Neural cell (in vitro differentiated cells): ENCODE data around the gene GABRB1. TPM values are rescaled to one million over a fixed set of nuclear protein-coding genes. Genes with fewer than 3 reads are reported as not detected.

Source experiments
- H2AFZ ChIP-seq: fragments of 200-600, 300-800 bp; sonication (generic), shearing (Covaris generic); 2 replicates; pipeline ENCODE4 v1.6.0; 2014; ENCODE audit warnings: low read depth, mild to moderate bottlenecking, antibody characterized with exemption, low read length, moderate library complexity
- H3F3A ChIP-seq: fragments of 200-600 bp; shearing (Covaris generic); 2 replicates; pipeline ENCODE4 v1.6.1; 2016; ENCODE audit warnings: mild to moderate bottlenecking, moderate library complexity, mixed read lengths, antibody characterized with exemption, low read length; ENCODE audit not compliant: insufficient read depth, poor library complexity, severe bottlenecking
- H3K27ac ChIP-seq: fragments of 200-600, 300-800 bp; sonication (generic), shearing (Covaris generic); 2 replicates; pipeline ENCODE4 v1.5.1; 2014; ENCODE audit warnings: mild to moderate bottlenecking, low read length, moderate library complexity
- H3K27me3 ChIP-seq: fragments of 300-800, 200-600 bp; sonication (generic), shearing (Covaris generic); 2 replicates; pipeline ENCODE4 v1.6.0; 2014; ENCODE audit warnings: mild to moderate bottlenecking, low read depth, low read length, moderate library complexity; ENCODE audit not compliant: insufficient read depth
- H3K36me3 ChIP-seq: fragments of 300-800, 200-600 bp; sonication (generic), shearing (Covaris generic); 2 replicates; pipeline ENCODE4 v1.5.1; 2014; ENCODE audit warnings: mild to moderate bottlenecking, antibody characterized with exemption, low read length, moderate library complexity; ENCODE audit not compliant: insufficient read depth
- H3K4me2 ChIP-seq: fragments of 300-800, 200-600 bp; sonication (generic), shearing (Covaris generic); 2 replicates; pipeline ENCODE4 v1.6.0; 2014; ENCODE audit warnings: mild to moderate bottlenecking, low read length
- H3K4me3 ChIP-seq: fragments of 300-800, 200-600 bp; sonication (generic), shearing (Covaris generic); 2 replicates; pipeline ENCODE4 v1.5.1; 2014; ENCODE audit warnings: mild to moderate bottlenecking, low read length, moderate library complexity
- H3K79me2 ChIP-seq: fragments of 200-600 bp; shearing (Covaris generic); replicated peaks from 2 replicates; pipeline ENCODE4 v1.6.0; 2014; ENCODE audit warnings: mild to moderate bottlenecking, low read length, moderate library complexity; ENCODE audit not compliant: insufficient read depth
- H3K9ac ChIP-seq: fragments of 300-800, 200-600 bp; sonication (generic), shearing (Covaris generic); 2 replicates; pipeline ENCODE4 v1.6.1; 2016; ENCODE audit warnings: mild to moderate bottlenecking, low read length, mixed read lengths
- H3K9me2 ChIP-seq: fragments of 200-600 bp; shearing (Covaris generic); 2 replicates; pipeline ENCODE4 v1.6.1; 2016; ENCODE audit warnings: mild to moderate bottlenecking, low read length, mixed read lengths; ENCODE audit not compliant: insufficient read depth
- H3K9me3 ChIP-seq: fragments of 200-600, 300-800 bp; sonication (generic), shearing (Covaris generic); 2 replicates; pipeline ENCODE4 v1.6.1; 2016; ENCODE audit warnings: mild to moderate bottlenecking, mixed run types, low read length, moderate library complexity, mixed read lengths
- H4K20me1 ChIP-seq: fragments of 200-600 bp; shearing (Covaris generic); 2 replicates; pipeline ENCODE4 v1.6.1; 2016; ENCODE audit warnings: mild to moderate bottlenecking, mixed run types; ENCODE audit not compliant: insufficient read depth
- EP300 ChIP-seq: fragments of 450-650 bp; conservative IDR thresholded peaks from 2 replicates; pipeline ENCODE4 v1.6.1; 2014; ENCODE audit warnings: antibody characterized with exemption, mild to moderate bottlenecking, moderate library complexity; ENCODE audit not compliant: poor library complexity, severe bottlenecking
- EZH2 ChIP-seq: fragments of 200-600, 300-800 bp; shearing (Covaris generic), sonication (generic); IDR thresholded peaks from 2 replicates; pipeline ENCODE4 v1.6.1; 2014; ENCODE audit warnings: antibody characterized with exemption, low read length, borderline replicate concordance, mild to moderate bottlenecking; ENCODE audit not compliant: insufficient read depth, poor library complexity, severe bottlenecking
- MXI1 ChIP-seq: fragments of 450-650 bp; conservative IDR thresholded peaks from 2 replicates; pipeline ENCODE4 v1.6.1; 2014; ENCODE audit warnings: antibody characterized with exemption, mild to moderate bottlenecking; ENCODE audit not compliant: poor library complexity, severe bottlenecking
- POLR2AphosphoS5 ChIP-seq: IDR thresholded peaks from 2 replicates; pipeline ENCODE4 v1.6.1; 2012
- RAD21 ChIP-seq: fragments of 450-650 bp; conservative IDR thresholded peaks from 2 replicates; pipeline ENCODE4 v1.6.1; 2014; ENCODE audit warnings: antibody characterized with exemption, mild to moderate bottlenecking, moderate library complexity
- SMC3 ChIP-seq: fragments of 450-650 bp; conservative IDR thresholded peaks from 2 replicates; pipeline ENCODE4 v1.6.1; 2014; ENCODE audit warnings: antibody characterized with exemption, mild to moderate bottlenecking, moderate library complexity; ENCODE audit not compliant: poor library complexity
- TAF1 ChIP-seq: IDR thresholded peaks from 2 replicates; pipeline ENCODE4 v1.6.1; 2012; ENCODE audit warnings: low read depth
- polyA plus RNA-seq: library from polyadenylated mRNA; depleted of rRNA; stranded (reverse); fragments of >200 nt; gene quantifications from 2 replicates; pipeline ENCODE4 v1.2.3, GENCODE V29; 2014
- TF ChIP-seq, protein P1 (sequence below): IDR thresholded peaks from 2 replicates; pipeline ENCODE4 v1.6.1; 2012; ENCODE audit warnings: borderline replicate concordance
- TF ChIP-seq, protein P2 (sequence below): fragments of 450-650 bp; IDR thresholded peaks from 2 replicates; pipeline ENCODE4 v1.5.1; 2014; ENCODE audit warnings: antibody characterized with exemption, mild to moderate bottlenecking, moderate library complexity; ENCODE audit not compliant: poor library complexity, severe bottlenecking

The GABRB1 gene
- polyA plus RNA-seq, 1 donor from 2014 or later, result 1.0 TPM

- TF ChIP-seq TAF1 (no peak), MXI1 (no peak), RAD21 (no peak), POLR2AphosphoS5 (no peak), SMC3 (no peak), EZH2 (no peak), EP300 (no peak)
- TF ChIP-seq, protein P1, sequence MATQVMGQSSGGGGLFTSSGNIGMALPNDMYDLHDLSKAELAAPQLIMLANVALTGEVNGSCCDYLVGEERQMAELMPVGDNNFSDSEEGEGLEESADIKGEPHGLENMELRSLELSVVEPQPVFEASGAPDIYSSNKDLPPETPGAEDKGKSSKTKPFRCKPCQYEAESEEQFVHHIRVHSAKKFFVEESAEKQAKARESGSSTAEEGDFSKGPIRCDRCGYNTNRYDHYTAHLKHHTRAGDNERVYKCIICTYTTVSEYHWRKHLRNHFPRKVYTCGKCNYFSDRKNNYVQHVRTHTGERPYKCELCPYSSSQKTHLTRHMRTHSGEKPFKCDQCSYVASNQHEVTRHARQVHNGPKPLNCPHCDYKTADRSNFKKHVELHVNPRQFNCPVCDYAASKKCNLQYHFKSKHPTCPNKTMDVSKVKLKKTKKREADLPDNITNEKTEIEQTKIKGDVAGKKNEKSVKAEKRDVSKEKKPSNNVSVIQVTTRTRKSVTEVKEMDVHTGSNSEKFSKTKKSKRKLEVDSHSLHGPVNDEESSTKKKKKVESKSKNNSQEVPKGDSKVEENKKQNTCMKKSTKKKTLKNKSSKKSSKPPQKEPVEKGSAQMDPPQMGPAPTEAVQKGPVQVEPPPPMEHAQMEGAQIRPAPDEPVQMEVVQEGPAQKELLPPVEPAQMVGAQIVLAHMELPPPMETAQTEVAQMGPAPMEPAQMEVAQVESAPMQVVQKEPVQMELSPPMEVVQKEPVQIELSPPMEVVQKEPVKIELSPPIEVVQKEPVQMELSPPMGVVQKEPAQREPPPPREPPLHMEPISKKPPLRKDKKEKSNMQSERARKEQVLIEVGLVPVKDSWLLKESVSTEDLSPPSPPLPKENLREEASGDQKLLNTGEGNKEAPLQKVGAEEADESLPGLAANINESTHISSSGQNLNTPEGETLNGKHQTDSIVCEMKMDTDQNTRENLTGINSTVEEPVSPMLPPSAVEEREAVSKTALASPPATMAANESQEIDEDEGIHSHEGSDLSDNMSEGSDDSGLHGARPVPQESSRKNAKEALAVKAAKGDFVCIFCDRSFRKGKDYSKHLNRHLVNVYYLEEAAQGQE, result no peak
- TF ChIP-seq, protein P2, sequence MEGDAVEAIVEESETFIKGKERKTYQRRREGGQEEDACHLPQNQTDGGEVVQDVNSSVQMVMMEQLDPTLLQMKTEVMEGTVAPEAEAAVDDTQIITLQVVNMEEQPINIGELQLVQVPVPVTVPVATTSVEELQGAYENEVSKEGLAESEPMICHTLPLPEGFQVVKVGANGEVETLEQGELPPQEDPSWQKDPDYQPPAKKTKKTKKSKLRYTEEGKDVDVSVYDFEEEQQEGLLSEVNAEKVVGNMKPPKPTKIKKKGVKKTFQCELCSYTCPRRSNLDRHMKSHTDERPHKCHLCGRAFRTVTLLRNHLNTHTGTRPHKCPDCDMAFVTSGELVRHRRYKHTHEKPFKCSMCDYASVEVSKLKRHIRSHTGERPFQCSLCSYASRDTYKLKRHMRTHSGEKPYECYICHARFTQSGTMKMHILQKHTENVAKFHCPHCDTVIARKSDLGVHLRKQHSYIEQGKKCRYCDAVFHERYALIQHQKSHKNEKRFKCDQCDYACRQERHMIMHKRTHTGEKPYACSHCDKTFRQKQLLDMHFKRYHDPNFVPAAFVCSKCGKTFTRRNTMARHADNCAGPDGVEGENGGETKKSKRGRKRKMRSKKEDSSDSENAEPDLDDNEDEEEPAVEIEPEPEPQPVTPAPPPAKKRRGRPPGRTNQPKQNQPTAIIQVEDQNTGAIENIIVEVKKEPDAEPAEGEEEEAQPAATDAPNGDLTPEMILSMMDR, result no peak
- no peak overlapping the region for H3K27ac ChIP-seq
- no peaks in the 10 kb centered on the region for H3K79me2 ChIP-seq
- no peaks in the 10 kb centered on the region for H3K9me3 ChIP-seq
- H2AFZ ChIP-seq, result no peak overlapping the region
- no peaks in the 10 kb centered on the region for H4K20me1 ChIP-seq
- no peaks in the 10 kb centered on the region for H3K27me3 ChIP-seq
- no peak overlapping the region for H3K4me3 ChIP-seq
- no peaks in the 10 kb centered on the region for H3F3A ChIP-seq
- H3K9me2 ChIP-seq, result no peaks in the 10 kb centered on the region
- H3K36me3 ChIP-seq, result no peaks in the 10 kb centered on the region
- H3K4me2 ChIP-seq, result no peak overlapping the region
- H3K9ac ChIP-seq, result no peak overlapping the region
Measured at GRCh38 chr4:47219586-47219985, 188.2 kb downstream of the GABRB1 start.

- H3K9me3 ChIP-seq, result no peaks in the 10 kb centered on the region
- H3K9me2 ChIP-seq, result no peaks in the 10 kb centered on the region
- no peak overlapping the region for H3K4me2 ChIP-seq
- H2AFZ ChIP-seq, result no peak overlapping the region
- H3K27me3 ChIP-seq, result no peaks in the 10 kb centered on the region
- no peaks in the 10 kb centered on the region for H3K36me3 ChIP-seq
- H3K79me2 ChIP-seq, result no peaks in the 10 kb centered on the region
- no peak overlapping the region for H3K9ac ChIP-seq
- H4K20me1 ChIP-seq, result no peaks in the 10 kb centered on the region
- TF ChIP-seq POLR2AphosphoS5 (no peak), SMC3 (no peak), EZH2 (no peak), RAD21 (no peak), EP300 (no peak), MXI1 (no peak), TAF1 (no peak)
- TF ChIP-seq, protein P1, result no peak
- TF ChIP-seq, protein P2, result no peak
- H3K27ac ChIP-seq, result no peak overlapping the region
- H3K4me3 ChIP-seq, result no peak overlapping the region
- H3F3A ChIP-seq, result no peaks in the 10 kb centered on the region
Measured at GRCh38 chr4:47221721-47222120, 190.4 kb downstream of the GABRB1 start.
